Amniotic epithelial cell (primary cell): ENCODE data around the gene RSPH9.
A peak's percentile ranks its signal among the peaks of the same experiment; 100 is the strongest.

Source experiments
- DNase-seq: peaks from one replicate; pipeline ENCODE4 v3.0.0-alpha.2; 2010; ENCODE audit warnings: low read depth

The RSPH9 gene, protein sequence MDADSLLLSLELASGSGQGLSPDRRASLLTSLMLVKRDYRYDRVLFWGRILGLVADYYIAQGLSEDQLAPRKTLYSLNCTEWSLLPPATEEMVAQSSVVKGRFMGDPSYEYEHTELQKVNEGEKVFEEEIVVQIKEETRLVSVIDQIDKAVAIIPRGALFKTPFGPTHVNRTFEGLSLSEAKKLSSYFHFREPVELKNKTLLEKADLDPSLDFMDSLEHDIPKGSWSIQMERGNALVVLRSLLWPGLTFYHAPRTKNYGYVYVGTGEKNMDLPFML

GRCh38 chr6:43644940-43645612, at the start of gene RSPH9:
Gene RSPH9, plus strand, starts transcription at chr6:43645036. Its CDS starts 63 bp downstream, at chr6:43645099.
- peak; percentile 71 for DNase-seq

DNA sequence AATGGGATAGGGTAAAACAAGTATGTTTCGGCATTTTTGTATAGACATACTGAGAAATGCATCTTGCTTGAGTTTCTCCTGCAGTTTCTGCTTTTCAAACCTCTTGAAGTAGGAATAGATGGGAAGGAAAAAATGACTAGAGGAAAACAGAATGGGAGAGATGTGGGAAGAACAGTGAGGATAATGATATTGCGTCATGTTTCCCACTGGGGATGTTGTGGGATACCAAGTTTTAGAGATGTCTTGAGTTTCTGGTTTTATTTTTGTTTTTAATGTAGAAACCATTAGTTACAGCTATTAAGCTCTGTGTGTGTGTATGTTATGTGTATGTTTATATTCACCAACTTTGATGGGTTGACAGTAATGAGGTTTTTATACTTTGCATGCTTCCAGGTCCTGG, 44.2 kb upstream of the RSPH9 start:
- no peak for DNase-seq

DNA sequence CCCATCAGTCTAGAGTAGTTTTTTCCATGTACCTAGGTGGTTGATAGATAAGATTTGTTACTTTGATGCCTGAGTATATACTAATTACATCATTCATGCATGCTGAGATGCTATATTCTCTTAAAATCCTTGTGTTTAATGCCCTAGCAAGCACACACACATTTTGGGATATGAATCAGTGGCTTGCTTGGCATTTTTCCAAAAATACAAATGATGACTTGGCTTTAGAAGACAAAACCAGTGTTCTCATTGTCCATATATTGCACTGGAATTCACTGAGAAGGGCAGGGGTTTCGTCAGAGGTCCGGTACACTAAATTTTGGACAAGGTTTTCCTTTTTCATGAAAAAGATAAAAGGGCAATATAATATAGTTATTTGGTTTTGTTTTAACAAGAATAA, 40.7 kb upstream of the RSPH9 start:
- DNase-seq: peak; percentile 67

- DNase-seq: no peak
Measured at GRCh38 chr6:43606019-43606418, 38.8 kb upstream of the RSPH9 start.

GRCh38 chr6:43608310-43608763, 36.5 kb upstream of the RSPH9 start:
- peak; percentile 76 for DNase-seq

GRCh38 chr6:43608807-43609206, 36.0 kb upstream of the RSPH9 start:
- DNase-seq: no peak

DNA sequence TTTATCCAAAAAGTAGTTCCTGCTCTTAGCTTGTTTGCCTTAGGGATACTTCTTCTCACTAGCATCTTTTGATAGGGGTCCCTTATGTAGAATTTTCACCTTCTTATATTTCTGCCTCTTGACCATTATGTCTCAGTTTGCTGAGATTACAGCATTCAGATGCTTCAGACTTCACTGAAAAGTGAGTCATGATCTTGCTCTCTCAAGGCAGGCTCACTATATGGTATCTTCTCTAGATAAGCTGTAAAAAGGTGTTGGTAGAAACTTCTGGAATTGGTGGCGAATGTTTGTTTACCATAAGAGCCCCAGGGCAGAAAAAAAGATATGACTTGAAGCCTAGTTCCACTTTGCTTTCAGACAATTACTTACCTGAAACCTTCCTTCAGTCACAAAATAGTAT, 35.4 kb upstream of the RSPH9 start:
- DNase-seq: peak; percentile 63

DNA sequence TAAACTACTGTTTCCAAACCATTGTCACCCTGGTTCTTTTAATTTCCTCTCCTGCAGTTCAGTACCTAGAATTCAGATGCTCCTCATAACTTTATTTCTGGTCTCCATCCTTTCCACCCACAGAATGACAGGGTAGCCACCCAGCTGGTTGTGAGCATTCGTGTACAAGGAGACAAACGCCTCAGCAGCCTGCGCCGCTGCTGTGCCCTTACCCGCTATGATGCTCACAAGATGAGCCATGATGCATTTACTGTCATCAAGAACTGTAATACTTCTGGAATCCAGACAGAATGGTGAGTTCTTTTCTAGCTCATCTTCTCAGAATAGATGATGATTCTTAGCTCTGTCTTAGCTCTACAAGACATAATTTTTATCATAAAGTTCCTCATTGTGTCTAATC, 34.4 kb upstream of the RSPH9 start:
- DNase-seq: peak; percentile 27

- no peak for DNase-seq
Measured at GRCh38 chr6:43613721-43614395, 31.0 kb upstream of the RSPH9 start.

DNA sequence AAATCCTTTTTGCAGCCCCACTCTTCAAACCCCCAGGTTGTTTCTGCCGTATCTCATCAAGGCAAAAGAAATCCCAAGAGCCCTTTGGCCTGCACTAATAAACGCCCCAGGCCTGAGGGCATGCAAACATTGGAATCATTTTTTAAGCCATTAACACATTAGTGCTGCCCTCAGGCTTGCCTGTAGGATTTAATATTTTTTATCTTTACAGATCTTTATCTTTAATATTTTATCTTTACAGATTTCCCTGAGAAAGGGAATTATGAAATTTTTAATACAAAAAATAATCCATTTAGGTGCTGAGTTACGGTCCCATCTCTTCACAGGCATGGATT, 30.5 kb upstream of the RSPH9 start:
- DNase-seq: no peak

- no peak for DNase-seq
Measured at GRCh38 chr6:43616725-43617472, 27.9 kb upstream of the RSPH9 start.

DNA sequence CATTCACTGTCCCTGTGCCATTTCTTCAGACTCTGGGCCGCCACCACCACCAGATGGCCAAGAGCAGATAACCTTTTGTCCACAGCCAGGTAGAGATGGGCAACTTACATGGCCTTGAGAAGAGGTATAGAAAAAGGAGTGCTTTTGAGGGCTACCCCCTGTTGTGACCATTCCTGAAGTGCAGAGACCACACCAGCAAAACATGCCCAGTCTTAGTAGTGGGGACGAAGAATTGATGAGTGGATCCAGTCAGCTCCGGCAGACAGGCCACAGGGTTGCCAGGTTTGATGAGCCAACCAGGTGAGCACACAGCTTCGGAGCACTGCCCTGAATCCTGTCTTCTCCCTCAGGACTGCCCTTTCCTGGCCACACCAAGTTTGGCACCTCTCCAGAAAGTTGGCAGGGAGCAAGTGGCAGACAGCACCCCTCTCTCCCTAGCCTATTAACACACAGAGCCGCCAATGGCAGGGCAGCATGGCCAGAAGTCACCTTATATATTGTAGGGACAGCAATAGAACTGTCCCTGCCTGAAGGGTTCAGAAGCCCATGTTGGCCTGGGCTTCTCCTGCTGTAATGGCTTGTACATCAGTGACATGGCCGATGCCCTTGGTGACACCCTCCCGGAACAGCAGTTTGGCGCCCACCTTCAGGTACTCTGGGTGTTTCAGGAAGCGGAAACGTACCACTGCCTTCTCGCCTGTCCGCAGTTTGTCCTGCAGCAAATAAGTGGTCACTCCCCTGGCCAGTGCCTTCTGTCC, 23.6 kb upstream of the RSPH9 start:
- DNase-seq: no peak

- DNase-seq: no peak
Measured at GRCh38 chr6:43621836-43622180, 23.0 kb upstream of the RSPH9 start.

- DNase-seq: no peak
Measured at GRCh38 chr6:43622541-43622940, 22.3 kb upstream of the RSPH9 start.

GRCh38 chr6:43623880-43624785, 20.7 kb upstream of the RSPH9 start:
- DNase-seq: no peak

GRCh38 chr6:43624786-43625288, 20.0 kb upstream of the RSPH9 start:
- DNase-seq: no peak

- no peak for DNase-seq
Measured at GRCh38 chr6:43625393-43625992, 19.3 kb upstream of the RSPH9 start.

DNA sequence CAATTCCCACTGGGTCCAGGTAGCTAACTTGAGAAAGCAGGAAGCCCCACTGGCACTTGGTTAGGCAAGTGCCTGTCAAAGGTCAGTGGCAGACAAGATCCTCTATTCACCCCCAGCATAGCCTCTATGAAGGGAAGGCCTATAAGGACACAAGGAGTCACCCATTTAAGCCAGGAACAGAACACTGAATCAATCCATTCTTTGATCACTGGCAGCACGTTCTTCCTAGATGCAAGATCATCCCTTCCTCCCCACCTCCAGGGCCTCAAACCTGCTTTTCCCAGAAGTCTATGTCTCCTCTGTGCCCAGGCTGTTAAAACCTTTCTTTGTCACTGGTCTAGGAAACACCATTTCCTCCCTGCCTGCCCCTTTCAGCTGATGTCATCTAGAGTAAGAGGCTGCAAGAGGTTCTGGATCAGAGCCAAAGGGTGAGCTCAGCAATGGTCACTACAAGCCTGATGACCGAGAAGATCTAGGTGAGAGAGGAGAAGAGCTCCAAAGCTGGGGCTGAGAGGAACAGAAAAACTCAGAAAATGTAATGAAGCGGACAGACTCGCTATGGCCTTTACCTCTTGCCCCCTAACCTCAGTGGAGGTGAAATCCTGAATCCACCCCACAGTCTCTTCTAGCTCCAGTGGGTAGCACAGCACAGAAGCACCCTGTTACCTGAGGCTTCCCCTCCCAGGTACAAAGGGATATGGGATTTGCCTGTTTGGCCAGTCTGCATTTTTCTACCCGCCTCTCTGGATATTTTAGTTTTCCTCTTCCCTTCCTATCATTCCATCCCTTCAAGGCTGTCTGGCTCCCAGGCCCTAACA, 17.6 kb upstream of the RSPH9 start:
- peak; percentile 94 for DNase-seq

GRCh38 chr6:43628393-43629103, 16.3 kb upstream of the RSPH9 start:
- DNase-seq: peak; percentile 38
